K562 treated with DMSO at 1 percent for 24 hours (cell line): ENCODE results near the gene LYPLAL1. TPM values are rescaled to one million over a fixed set of nuclear protein-coding genes. Genes with fewer than 3 reads are reported as not detected.

Source experiments
- total RNA-seq: library from RNA; unstranded; fragments of 300-600 nt; gene quantifications from 2 replicates; pipeline ENCODE4 v1.2.3, GENCODE V29; 2022; ENCODE audit warnings: low read depth; ENCODE audit not compliant: insufficient read depth

Gene LYPLAL1
- 11.6 and 16.9 TPM in 2 replicates for total RNA-seq

DNA sequence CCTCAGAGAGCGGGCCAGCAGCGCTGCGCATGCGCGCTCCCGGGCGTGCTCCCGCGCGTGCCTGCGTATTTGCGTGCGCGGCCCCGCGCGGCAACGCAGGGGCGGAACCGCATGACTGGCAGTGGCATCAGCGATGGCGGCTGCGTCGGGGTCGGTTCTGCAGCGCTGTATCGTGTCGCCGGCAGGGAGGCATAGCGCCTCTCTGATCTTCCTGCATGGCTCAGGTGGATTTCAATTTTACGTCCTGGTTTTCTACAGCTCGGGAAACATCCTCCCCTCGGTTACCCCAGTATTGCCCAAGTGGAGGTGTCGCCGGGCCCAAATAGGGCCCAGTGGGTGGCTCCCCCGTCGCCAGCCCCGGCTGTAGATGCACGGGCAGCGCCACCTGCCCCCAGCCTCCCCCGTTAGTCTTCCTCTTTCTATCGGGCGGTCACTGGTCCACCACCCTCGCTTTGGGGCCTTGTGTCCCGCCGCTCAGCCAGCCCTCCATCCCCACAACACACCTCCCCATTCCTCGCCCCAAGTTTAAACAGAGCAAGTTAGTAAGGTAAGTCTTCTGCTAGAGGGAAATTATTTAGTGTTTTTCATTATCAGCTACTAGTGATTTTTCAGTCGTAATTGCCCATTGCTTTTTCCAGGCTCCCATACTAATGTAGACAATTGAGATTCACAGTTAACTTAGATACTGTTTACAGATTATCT is at the start of gene LYPLAL1:
Gene LYPLAL1, plus strand, starts transcription at position 121 of the 702 bp plus-strand sequence. Its CDS starts 13 bp downstream, at position 134.

